GM19455 (cell line): Measurements from ENCODE around the gene BIN1.
"Not testable (repeated sequence)": the region's sequence is repeated elsewhere in the genome, so short reads cannot be mapped to it uniquely, and the experiment has no call there.

Source experiments
- ATAC-seq: cut with Tn5 transposase; IDR thresholded peaks from one replicate; pipeline ENCODE4 v1.9.1; 2021; ENCODE audit not compliant: unreplicated experiment

Gene BIN1

DNA sequence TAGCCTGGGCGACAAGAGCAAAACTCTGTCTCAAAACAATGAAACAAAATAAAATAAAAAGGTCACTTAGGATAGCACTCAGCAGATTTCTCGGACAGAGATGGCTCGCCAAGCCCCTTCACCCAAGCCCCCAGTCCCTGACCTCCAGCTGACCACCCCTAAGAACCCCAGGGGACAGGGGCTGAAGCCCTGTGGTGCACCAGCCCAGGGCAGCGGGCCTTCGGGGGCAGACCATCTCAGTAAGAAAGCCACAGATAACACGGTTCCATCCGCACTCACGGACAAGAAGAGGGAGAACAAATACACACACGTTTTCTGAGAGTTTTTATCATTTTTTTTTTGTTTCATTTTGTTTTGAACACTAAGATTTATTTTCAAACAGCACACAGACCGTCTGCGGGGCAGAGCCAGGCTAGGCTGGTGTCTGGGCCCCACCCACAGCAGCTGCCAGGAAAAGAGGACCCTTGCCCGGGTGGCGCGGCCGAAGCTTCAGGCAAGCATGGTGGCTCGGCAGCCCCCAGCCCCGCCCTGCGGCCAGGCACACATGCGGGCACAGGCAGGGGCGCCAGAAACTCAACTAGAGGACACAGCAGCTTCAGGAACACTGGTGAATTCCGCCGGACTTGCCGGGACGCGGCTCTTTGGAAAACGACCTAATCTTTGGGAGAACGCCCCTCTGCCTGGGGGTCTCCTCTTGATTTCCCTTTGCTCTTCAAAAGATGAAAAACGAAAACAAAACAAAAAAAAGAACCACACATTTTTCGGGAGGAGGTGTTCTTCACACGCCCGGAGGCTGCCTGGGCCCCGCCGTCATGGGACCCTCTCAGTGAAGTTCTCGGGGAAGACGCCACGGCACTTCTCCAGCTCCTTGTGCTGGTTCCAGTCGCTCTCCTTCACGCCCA is 59.0 kb downstream of the BIN1 start:
- ATAC-seq: no peak

DNA sequence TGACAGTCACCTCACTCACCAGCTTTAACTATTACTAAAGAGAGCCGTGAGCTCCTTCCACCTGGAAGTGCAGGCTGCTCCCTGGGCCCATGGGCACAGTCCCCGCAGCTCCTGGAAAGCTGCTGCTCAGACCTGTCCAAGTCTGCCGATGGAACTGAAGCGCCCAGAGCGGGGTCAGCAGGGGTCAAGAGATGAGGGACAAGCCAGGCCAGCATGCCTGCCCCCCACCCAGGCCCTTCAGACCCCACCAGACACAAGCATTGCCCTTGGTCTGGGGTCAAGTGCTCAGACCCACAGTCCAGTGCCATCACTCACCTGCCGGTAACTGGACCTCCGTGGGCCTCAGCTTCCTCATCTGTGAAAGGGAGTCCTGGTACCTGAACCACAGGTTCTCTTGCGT is 59.9 kb downstream of the BIN1 start:
- ATAC-seq: no peak

DNA sequence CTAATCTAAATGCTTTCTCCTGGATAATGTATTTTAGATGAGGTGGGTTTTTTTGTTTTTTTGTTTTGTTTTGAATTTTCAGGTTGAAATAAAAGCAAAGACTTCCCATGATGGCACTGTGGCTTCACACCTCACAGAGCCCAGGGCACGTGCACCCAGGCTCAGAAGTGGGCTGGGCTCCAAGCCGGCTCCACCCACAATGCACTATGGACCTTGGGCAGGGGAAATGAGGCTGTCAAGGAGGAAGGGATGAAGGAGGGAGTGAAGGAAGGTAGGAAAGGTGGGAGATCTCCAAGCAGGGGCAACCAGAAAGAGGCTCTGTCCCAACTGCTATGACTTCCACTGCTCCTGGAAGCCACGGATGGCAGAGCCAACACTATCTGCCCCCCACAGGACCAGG is 60.4 kb downstream of the BIN1 start:
- no peak for ATAC-seq

DNA sequence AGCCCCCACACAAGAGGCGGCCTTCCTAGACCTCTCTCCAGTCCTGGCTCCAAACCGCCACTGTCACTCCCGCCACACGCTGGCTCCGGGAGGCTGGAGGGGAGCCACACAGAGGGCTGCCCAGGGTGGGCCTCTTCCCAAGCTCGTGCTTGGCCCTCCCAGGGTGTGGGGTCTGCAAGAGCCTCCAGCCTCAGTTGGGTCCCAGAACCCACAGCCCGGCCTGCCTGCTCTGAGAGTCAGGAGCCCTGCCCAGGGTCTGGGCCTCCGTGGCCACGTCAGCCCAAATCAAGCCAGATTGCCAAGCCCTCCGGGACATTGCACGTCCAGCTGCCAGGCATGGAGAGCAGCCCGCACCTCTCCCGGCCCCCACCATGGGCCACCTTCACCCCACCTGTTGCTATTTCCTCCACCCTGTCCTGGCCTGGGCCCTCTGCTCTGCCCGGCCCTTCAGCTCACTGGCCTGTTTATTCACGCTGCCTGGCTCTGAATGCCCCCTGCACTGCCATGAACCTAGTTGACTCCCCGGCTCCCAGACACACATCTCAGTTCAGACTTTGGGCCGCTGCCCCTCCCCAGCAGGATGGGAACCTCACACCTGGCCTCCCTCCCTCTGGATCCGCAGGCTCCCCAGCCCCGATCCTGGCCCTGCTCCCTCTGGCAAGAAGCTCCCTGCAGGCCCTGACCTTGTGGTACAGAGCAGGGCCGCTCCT is 61.0 kb downstream of the BIN1 start:
- ATAC-seq: no peak

DNA sequence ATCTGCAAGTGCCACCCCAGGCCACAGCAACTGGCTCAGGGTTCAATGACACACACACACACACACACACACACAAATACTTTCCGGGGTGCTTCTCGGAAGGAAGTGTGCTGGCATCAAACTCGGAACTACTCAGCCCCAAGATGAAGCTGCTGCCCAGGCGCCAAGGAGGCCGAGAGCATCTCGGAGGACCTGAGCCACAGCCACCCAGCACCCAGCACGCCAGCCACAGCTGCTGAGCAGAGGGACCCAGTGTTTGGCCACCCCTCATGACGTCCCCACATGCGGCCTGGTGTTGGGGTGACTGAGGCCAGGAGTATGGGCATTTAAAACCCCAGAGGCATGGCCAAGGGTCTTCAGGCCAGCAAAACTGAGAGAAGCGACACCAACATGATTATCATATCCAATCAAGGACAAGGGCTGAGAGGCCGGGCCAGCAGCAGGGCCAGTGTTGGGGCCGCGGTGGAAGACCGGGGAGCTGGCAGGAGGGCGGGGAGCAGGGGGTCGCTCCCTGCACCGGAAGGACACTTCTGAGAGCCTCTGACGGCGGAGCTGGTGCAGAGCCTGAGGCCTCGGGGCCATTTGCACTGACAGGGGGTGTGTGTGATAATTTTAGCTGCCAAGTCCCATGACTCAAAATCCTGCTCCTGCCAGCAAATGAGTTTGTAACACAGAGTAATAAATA is 61.8 kb downstream of the BIN1 start:
- no peak for ATAC-seq

DNA sequence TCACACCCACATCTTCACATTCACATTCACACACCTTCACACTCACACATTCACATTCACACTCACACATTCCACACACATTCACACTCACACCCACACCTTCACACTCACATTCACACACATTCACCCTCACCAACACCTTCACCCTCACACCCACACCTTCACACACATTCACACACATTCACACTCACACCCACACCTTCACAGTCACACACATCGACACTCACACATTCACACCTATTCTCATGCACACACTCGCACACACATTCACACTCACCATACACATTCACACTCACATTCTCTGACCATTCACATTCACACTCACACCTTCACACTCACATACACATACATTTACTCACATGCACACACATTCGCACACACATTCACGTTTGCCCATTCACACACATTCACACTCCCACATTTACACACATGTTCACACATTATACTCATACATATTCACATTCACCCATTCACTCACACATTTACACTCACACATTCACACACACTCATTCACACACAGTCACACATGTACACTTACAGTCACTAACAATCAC is 62.7 kb downstream of the BIN1 start:
- no peak for ATAC-seq

DNA sequence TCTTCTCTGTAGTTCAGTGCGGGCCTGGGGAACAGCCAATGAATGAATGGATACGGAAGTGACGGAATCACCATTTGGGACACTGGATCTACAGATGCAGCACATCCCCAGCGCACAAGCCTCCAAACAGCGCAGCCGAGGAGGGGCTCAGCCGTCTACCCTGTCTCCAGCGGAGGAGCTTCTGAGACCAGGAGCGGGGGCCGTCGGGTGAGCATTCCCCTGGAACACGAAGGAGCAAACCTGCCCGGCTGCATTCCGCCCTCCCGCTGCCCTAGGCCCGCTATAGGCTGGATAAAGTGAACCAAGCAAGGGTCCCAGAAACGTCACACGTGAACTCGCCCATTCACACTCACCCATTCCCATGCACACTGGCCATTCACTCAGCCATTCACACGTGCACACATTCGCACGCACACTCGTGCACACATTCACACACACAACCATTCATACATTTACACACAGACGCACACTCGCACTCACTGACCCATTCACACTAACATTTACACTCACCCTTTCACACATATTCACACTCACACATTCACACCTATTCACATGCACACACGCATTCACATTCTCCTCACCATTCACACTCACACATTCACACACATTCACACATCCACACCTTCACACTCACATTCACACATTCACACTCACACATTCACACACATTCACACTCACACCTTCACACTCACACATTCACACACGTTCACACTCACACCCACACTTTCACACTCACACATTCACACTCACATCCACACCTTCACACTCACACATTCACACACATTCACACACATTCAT is 63.4 kb downstream of the BIN1 start:
- ATAC-seq: no peak

DNA sequence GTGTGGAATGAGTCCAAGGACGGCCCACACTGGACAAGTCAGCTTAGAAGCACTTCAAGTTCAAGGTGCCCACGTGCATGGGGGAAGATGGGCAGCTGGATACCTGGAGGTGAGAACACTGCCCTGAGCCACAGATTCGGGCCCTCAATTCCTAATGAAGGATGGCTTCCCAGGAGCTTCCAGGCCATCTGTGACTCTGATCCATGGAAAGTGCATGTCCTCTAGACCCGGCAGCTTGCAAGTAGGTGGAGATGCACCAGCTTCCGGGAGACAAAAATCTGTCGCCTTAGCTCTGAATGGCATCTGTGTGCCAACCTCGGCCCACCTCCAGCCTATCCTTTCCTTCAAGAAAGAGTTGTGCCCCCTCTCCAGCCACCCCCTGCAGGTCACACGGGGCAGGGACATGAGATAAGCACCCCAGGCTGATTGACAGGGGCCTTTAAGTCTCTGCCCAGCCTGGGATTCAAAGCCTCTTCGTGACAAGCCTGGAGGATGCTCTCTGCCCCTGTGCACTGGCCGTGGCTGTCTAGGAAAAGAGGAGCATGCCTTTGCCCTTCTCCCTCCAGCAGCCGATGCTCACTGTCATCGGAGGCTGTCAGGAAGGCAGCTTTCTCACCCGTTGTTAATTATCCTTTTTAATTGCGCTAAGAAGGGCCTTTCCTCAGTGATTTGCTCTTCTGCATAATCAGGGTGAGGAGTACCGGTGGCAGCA is 65.5 kb downstream of the BIN1 start:
- no peak for ATAC-seq

DNA sequence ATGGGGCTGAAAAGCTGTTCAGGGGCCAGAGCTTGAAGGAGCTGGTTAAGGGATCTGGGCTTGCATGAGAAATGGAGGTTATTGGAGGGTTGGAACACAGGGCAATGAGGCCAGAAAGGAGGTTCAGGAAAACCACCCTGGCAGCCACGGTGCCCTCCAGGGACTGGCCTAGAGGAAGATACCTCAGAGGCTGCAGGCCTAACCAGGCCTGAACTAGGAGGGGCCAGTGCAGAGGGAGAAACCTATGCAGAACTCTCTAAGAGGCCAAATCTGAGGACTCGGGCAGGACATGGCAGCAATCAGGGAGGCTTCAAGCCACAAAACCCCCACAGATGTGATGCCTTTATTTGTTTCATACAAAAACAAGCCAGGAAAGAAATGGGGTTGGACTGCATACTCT is 66.8 kb downstream of the BIN1 start:
- ATAC-seq: no peak

DNA sequence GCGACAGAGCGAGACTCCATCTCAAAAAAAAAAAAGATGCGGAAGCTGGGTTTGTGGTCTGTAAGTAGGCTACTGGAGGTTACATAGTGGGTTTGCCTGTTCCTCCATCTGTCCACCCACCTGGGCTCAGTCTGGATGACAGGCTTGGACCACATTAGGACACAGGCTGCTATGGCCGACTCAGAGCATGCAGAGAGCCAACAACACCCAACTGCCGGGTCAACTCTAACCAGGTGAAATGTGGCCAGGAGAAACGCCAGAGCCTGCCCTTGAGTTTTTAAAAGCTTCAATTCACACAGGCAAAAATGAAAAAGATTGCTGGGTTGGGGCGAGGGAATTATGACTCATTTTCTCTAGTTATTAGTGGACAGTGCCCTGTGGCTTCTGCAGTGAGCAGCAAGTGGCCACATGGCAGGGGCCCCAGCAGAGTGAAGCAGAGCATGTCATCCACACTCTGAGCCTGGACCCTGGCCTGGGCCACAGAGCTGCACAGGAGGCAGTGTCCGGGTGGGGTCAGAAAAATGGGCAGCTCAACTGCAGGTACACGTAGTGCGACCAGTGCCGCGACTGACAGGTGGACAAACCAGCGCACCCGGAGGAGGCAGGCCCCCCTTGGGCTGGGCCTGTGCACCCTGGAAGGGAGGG is 67.4 kb downstream of the BIN1 start:
- ATAC-seq: peak; percentile 61

DNA sequence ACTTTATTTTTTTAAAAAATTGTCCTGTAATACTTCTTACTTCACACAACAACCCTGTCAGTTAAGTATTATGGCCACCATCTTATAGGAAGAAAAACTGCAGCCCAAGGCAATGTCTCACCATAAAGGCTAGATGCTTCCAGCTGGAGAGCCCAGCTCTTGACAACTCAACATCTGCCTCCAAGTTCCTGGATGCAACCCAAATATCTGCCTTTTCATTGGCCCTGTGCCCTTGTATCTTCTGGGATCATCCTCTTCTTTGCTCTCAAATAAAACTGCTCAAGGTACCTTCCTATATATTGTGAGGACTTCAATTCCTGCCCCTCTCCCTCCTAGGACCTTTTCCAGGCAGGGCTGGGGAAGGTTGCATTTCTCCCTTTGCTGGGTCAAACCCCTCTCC is 69.5 kb downstream of the BIN1 start:
- no peak for ATAC-seq

DNA sequence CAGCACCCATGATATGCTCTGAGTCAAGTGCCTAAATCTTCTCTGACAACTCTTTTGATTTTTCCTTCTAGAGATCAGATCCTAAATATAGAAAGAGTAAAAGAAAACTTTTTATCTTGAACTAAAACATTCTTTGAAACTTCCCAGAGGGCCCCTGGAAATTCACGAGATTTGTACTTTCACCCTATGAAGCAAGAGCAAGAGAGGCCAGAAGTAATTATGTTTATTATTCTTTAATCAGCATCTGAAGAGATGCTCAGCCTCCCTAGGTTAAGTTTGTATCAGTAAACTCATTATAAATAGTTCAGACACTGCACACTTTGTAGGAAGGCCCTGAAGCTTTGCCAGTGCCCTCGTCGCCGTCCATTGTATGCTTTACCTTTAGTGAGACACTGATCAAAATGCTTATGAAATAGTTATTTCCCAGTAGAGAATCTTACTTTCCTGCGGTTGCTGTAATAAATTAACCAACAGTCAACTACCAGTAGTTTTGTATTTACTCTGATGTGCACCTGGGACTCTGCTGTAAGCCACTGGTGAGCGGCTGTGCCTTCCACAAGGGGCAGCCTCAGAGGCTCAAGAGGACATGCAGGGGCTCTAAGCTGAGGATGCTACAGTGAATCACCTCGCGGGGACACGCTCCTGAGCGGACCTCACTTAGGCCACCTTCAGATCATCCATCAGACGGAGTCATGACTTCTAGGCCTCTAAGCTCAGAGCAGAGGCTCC is 71.9 kb downstream of the BIN1 start:
- no peak for ATAC-seq

DNA sequence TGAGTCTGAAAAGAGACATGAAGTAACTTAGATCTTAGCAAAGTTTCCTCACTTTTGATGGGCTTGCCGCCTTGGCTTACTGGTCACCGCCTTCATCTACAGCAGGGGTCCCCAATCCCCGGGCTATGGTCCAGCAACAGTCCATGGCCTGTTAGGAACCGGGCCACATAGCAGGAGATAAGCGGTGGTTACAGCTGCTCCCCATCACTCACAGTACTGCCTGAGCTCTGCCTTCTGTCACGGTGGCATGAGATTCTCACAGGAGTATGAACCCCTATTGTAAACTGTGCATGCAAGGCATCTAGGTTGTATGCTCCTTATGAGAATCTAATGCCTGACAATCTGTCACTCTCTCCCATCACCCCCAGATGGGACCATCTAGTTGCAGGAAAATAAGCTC is 72.9 kb downstream of the BIN1 start:
- ATAC-seq: no peak

DNA sequence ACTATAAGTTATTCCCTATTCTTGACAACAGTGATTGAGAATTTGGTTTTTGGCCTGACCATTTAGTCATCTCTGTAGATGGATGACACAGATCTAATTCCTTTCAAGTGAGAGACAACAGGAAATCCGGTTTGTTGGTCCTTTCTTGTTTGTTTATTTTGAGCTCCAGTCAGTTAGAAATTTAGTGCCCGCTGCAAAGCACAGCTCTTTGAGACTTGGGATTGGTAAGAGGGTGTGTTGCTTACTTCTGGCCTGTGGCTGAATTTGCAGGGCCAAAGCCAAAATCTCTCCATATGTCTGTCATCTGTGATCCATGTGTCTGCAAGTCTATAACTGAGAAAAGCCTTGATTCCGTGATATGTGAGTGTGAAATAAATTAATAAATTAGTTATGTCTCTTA is 74.3 kb downstream of the BIN1 start:
- ATAC-seq: no peak

DNA sequence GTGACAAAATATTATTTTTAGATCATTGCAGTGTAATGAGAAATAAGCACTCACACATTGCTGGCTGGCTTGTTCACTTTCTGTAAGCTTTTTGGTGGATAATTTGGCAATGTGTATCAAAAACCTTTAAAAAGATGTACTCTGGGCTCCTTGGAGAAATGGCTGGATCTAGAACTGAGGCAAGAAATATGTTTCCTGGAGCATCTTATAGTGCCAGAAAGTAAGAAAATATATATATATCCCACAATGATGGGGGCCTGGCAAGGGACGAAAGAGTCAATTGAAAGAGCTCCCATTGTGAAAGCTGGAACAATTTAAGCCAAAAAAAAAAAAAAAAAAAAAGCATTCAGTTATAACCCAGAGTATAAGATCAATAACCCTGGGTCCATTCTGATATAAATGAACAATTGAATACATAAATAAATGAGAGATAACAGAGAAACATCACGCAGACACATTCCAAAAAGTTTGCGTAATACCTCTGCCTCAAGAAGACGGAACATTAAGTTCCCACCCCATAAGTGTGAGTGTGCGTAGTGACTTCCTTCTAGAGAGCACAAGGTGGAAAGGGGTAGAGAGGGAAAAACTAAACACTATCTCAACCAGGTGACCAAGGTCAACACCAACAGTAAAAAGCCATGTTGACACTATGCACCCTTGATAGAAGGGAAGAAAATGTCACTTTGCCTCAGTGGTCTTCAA is 77.5 kb downstream of the BIN1 start:
- no peak for ATAC-seq

DNA sequence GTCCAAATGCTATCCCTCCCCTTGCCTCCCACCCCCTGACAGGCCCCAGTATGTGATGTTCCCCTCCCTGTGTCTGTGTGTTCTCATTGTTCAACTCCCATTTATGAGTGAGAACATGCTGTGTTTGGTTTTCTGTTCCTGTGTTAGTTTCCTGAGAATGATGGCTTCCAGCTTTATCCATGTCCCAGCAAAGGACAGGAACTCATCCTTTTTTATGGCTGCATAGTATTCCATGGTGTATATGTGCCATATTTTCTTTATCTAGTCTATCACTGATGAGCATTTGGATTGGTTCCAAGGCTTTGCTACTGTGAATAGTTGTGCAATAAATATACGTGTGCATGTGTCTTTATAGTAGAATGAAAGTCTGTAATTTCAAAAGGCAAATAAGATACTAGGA is 78.2 kb downstream of the BIN1 start:
- ATAC-seq: not testable (repeated sequence)

DNA sequence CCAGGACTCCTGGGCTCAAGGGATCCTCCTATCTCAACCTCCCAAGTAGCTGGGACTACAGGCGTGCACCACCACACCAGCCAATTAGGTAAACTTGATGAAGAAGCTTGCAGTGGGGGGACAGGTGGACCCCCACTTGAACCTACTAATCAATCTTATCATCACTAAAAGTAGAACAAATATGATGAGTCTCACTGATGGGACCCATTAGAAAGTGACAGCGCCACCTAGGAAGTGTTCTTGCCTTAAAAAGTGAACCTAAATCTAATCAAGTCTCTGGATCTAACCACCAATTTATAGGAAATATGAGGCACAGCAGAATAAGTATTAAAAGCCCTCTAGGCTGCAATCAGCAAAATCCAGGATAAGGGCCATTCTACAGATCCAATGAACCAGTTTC is 79.2 kb downstream of the BIN1 start:
- no peak for ATAC-seq
